ENCODE data around the gene ESD.
"Not testable (repeated sequence)": the region's sequence is repeated elsewhere in the genome, so short reads cannot be mapped to it uniquely, and the experiment has no call there.

Gene ESD

DNA sequence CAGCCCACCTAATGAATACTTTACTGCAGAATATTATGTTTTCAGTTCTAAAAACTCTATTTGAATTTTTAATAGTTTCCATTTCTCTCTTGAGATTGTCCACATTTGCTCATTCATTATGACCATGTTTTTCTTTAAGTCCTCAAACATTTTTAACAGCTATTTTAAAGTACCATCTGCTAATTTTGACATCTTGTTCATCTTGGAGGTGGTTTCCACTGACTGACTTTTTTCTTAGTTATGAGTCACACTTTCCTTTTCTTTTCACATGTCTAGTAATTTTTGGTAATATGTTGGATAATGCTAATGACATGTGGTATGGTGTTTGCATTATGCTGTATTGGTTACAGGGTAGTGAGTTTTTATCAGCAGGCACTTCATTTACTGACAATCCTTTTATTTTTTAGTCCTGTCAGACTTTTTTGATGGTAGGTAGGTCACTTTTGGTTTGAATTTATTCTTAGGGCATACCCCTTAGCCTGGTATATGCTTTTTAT is 15.4 kb upstream of the ESD start:
- H3K4me3 ChIP-seq (ENCODE audit: low read depth, low read length, poor library complexity, severe bottlenecking), result no peak overlapping the region
- no peak overlapping the region for H3K4me2 ChIP-seq (ENCODE audit: low read length)
- H3K27me3 ChIP-seq (ENCODE audit: insufficient read depth, low read length), result no peaks in the 10 kb centered on the region
- H3K79me2 ChIP-seq (ENCODE audit: insufficient read depth, low read length), result no peaks in the 10 kb centered on the region
- TF ChIP-seq EZH2 (IDR thresholded peaks at IDR 0.05; ENCODE audit: borderline replicate concordance, low read length), result no peak
- TF ChIP-seq, protein P1, sequence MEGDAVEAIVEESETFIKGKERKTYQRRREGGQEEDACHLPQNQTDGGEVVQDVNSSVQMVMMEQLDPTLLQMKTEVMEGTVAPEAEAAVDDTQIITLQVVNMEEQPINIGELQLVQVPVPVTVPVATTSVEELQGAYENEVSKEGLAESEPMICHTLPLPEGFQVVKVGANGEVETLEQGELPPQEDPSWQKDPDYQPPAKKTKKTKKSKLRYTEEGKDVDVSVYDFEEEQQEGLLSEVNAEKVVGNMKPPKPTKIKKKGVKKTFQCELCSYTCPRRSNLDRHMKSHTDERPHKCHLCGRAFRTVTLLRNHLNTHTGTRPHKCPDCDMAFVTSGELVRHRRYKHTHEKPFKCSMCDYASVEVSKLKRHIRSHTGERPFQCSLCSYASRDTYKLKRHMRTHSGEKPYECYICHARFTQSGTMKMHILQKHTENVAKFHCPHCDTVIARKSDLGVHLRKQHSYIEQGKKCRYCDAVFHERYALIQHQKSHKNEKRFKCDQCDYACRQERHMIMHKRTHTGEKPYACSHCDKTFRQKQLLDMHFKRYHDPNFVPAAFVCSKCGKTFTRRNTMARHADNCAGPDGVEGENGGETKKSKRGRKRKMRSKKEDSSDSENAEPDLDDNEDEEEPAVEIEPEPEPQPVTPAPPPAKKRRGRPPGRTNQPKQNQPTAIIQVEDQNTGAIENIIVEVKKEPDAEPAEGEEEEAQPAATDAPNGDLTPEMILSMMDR (IDR thresholded peaks at IDR 0.05; ENCODE audit: low read length), result no peak
- H3K9me3 ChIP-seq (ENCODE audit: low read length), result peaks cover 5% of the 10 kb centered on the region; the same call in 1 of the 2 replicates
- H3K4me1 ChIP-seq (ENCODE audit: insufficient read depth, low read length, severe bottlenecking), result no peaks in the 10 kb centered on the region
- H3K27ac ChIP-seq (ENCODE audit: low read depth, low read length, poor library complexity, severe bottlenecking), result no peak overlapping the region
- no peaks in the 10 kb centered on the region for H4K20me1 ChIP-seq (ENCODE audit: insufficient read depth, low read length)
- H3F3A ChIP-seq (ENCODE audit: insufficient read depth, low read length), result no peaks in the 10 kb centered on the region
- no peak overlapping the region for H3K9ac ChIP-seq (ENCODE audit: low read length)
- H3K9me2 ChIP-seq (ENCODE audit: low read depth, low read length), result no peaks in the 10 kb centered on the region; the same call in 1 of the 2 replicates
- H3K36me3 ChIP-seq (ENCODE audit: insufficient read depth, low read length), result no peaks in the 10 kb centered on the region
- H2AFZ ChIP-seq (ENCODE audit: low read length), result no peak overlapping the region

GRCh38 chr13:46810440-46810839 is 13.5 kb upstream of the ESD start:
- Histone ChIP-seq H2AFZ (ENCODE audit: low read length) (no peak overlapping the region), H3K4me2 (ENCODE audit: low read length) (no peak overlapping the region), H3K36me3 (ENCODE audit: insufficient read depth, low read length) (no peaks in the 10 kb centered on the region), H3K79me2 (ENCODE audit: insufficient read depth, low read length) (no peaks in the 10 kb centered on the region), H3K9me3 (ENCODE audit: low read length) (peaks cover 5% of the 10 kb centered on the region; the same call in 1 of the 2 replicates), H3K27me3 (ENCODE audit: insufficient read depth, low read length) (no peaks in the 10 kb centered on the region), H3K4me1 (ENCODE audit: insufficient read depth, low read length, severe bottlenecking) (no peaks in the 10 kb centered on the region), H3K9ac (ENCODE audit: low read length) (no peak overlapping the region), H3K4me3 (ENCODE audit: low read depth, low read length, poor library complexity, severe bottlenecking) (no peak overlapping the region), H4K20me1 (ENCODE audit: insufficient read depth, low read length) (no peaks in the 10 kb centered on the region), H3K9me2 (ENCODE audit: low read depth, low read length) (no peaks in the 10 kb centered on the region; the same call in 1 of the 2 replicates), H3F3A (ENCODE audit: insufficient read depth, low read length) (no peaks in the 10 kb centered on the region), H3K27ac (ENCODE audit: low read depth, low read length, poor library complexity, severe bottlenecking) (no peak overlapping the region)
- TF ChIP-seq, protein P1 (IDR thresholded peaks at IDR 0.05; ENCODE audit: low read length), result no peak
- TF ChIP-seq EZH2 (IDR thresholded peaks at IDR 0.05; ENCODE audit: borderline replicate concordance, low read length), result no peak

DNA sequence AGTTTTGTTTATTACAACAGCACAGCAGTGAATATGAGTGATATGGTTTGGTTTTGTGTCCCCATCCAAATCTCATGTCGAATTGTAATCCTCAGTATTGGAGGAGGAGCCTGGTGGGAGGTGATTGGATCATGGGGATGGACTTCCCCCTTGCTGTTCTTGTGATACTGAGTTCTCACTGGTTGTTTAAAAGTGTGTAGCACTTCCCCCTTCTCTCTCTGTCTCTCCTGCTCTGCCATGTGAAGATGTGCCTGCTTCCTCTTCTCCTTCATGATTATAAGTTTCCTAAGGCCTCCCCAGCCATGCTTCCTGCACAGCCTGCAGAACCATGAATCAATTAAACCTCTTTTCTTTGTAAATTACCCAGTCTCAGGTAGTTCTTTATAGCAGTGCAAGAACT is 8.0 kb upstream of the ESD start:
- H3K36me3 ChIP-seq (ENCODE audit: insufficient read depth, low read length); H3K9me3 ChIP-seq (ENCODE audit: low read length); H3K9ac ChIP-seq (ENCODE audit: low read length); H3F3A ChIP-seq (ENCODE audit: insufficient read depth, low read length); H3K79me2 ChIP-seq (ENCODE audit: insufficient read depth, low read length); H4K20me1 ChIP-seq (ENCODE audit: insufficient read depth, low read length); H3K4me1 ChIP-seq (ENCODE audit: insufficient read depth, low read length, severe bottlenecking); H3K9me2 ChIP-seq (ENCODE audit: low read depth, low read length); H3K4me2 ChIP-seq (ENCODE audit: low read length); H2AFZ ChIP-seq (ENCODE audit: low read length); H3K27ac ChIP-seq (ENCODE audit: low read depth, low read length, poor library complexity, severe bottlenecking); H3K27me3 ChIP-seq (ENCODE audit: insufficient read depth, low read length); H3K4me3 ChIP-seq (ENCODE audit: low read depth, low read length, poor library complexity, severe bottlenecking): not testable (repeated sequence)

DNA sequence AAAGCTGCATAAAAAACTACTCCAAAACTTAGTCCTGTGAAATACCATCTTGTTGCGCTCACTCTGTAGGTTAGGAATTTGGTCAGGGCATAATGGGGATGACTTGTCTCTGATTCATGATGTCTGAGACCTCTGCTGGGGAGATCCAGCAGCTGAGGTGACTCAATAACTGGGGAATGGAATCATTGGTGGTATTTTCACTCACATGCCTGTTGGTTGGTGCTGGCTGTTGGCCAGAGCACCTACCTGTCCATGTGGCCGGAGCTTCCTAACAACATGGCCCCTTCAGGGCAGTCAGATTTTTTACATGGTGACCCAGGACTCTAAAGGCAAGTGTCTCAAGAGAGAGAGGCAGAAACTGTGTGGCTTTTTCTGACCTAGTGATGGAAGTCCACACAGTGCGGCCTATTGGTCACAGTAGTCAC is 7.4 kb upstream of the ESD start:
- H3K4me1 ChIP-seq (ENCODE audit: insufficient read depth, low read length, severe bottlenecking), result no peaks in the 10 kb centered on the region
- no peaks in the 10 kb centered on the region for H4K20me1 ChIP-seq (ENCODE audit: insufficient read depth, low read length)
- no peak overlapping the region for H3K27ac ChIP-seq (ENCODE audit: low read depth, low read length, poor library complexity, severe bottlenecking)
- H3K27me3 ChIP-seq (ENCODE audit: insufficient read depth, low read length), result no peaks in the 10 kb centered on the region
- TF ChIP-seq, protein P1 (IDR thresholded peaks at IDR 0.05; ENCODE audit: low read length), result no peak
- no peak for TF ChIP-seq EZH2 (IDR thresholded peaks at IDR 0.05; ENCODE audit: borderline replicate concordance, low read length)
- H3K36me3 ChIP-seq (ENCODE audit: insufficient read depth, low read length), result no peaks in the 10 kb centered on the region
- H3F3A ChIP-seq (ENCODE audit: insufficient read depth, low read length), result no peaks in the 10 kb centered on the region
- H3K79me2 ChIP-seq (ENCODE audit: insufficient read depth, low read length), result no peaks in the 10 kb centered on the region
- no peak overlapping the region for H2AFZ ChIP-seq (ENCODE audit: low read length)
- H3K4me3 ChIP-seq (ENCODE audit: low read depth, low read length, poor library complexity, severe bottlenecking), result no peak overlapping the region
- no peaks in the 10 kb centered on the region for H3K9me3 ChIP-seq (ENCODE audit: low read length)
- H3K9me2 ChIP-seq (ENCODE audit: low read depth, low read length), result no peaks in the 10 kb centered on the region
- no peak overlapping the region for H3K4me2 ChIP-seq (ENCODE audit: low read length)
- no peak overlapping the region for H3K9ac ChIP-seq (ENCODE audit: low read length)

Data from OCI-LY1 (cell line).